ENCODE data around the gene KDM1A.

The KDM1A gene

GRCh38 chr1:23018661-23019093 is 591 bp upstream of the KDM1A start:
- DNase-seq = no peak

GRCh38 chr1:23019863-23020625 is 776 bp downstream of the KDM1A start:
- no peak for DNase-seq

GRCh38 chr1:23020706-23021405 is 1.6 kb downstream of the KDM1A start:
- no peak for DNase-seq

- no peak for DNase-seq
These were observed 2.6 kb downstream of the KDM1A start for GRCh38 chr1:23021834-23022233.

GRCh38 chr1:23023174-23023845 is 4.0 kb downstream of the KDM1A start:
- DNase-seq = no peak

GRCh38 chr1:23026568-23026967 is 7.3 kb downstream of the KDM1A start:
- DNase-seq = no peak

- no peak for DNase-seq
These were observed 8.2 kb downstream of the KDM1A start for GRCh38 chr1:23027352-23027907.

GRCh38 chr1:23029337-23029736 is 10.1 kb downstream of the KDM1A start:
- DNase-seq = no peak

- DNase-seq = no peak
These were observed 16.7 kb downstream of the KDM1A start for GRCh38 chr1:23035823-23036452.

GRCh38 chr1:23037081-23037740 is 17.9 kb downstream of the KDM1A start:
- DNase-seq = no peak

- no peak for DNase-seq
These were observed 20.1 kb downstream of the KDM1A start for GRCh38 chr1:23039308-23039826.

GRCh38 chr1:23040509-23040908 is 21.2 kb downstream of the KDM1A start:
- no peak for DNase-seq

GRCh38 chr1:23044035-23044434 is 24.8 kb downstream of the KDM1A start:
- no peak for DNase-seq

GRCh38 chr1:23050201-23050600 is 30.9 kb downstream of the KDM1A start:
- DNase-seq = no peak

- DNase-seq = no peak
These were observed 32.1 kb downstream of the KDM1A start for GRCh38 chr1:23051290-23051909.

- no peak for DNase-seq
These were observed 38.0 kb downstream of the KDM1A start for GRCh38 chr1:23057301-23057700.

GRCh38 chr1:23062271-23062670 is 43.0 kb downstream of the KDM1A start:
- DNase-seq = no peak

- no peak for DNase-seq
These were observed 46.1 kb downstream of the KDM1A start for GRCh38 chr1:23065385-23065784.

GRCh38 chr1:23066075-23066474 is 46.8 kb downstream of the KDM1A start:
- no peak for DNase-seq

GRCh38 chr1:23069149-23069548 is 49.9 kb downstream of the KDM1A start:
- DNase-seq = no peak

- no peak for DNase-seq
These were observed 50.4 kb downstream of the KDM1A start for GRCh38 chr1:23069675-23070074.

- no peak for DNase-seq
These were observed 54.7 kb downstream of the KDM1A start for GRCh38 chr1:23074012-23074411.
